ENCODE measurements around the gene PCSK2.
A peak's percentile ranks its signal among the peaks of the same experiment; 100 is the strongest.

Gene PCSK2

GRCh38 chr20:17395729-17396128 lies 168.9 kb downstream of the PCSK2 start:
- no peak for DNase-seq (ENCODE audit: low read depth in 3 of 3)

- DNase-seq (ENCODE audit: low read depth in 3 of 3): no peak
Measured at GRCh38 chr20:17399303-17399985, 172.6 kb downstream of the PCSK2 start.

GRCh38 chr20:17403461-17403860 lies 176.6 kb downstream of the PCSK2 start:
- DNase-seq (ENCODE audit: low read depth in 3 of 3): no peak

- DNase-seq (ENCODE audit: low read depth in 3 of 3): no peak
Measured at GRCh38 chr20:17406051-17406590, 179.3 kb downstream of the PCSK2 start.

- DNase-seq (ENCODE audit: low read depth in 3 of 3): no peak
Measured at GRCh38 chr20:17407550-17407949, 180.7 kb downstream of the PCSK2 start.

- no peak for DNase-seq (ENCODE audit: low read depth in 3 of 3)
Measured at GRCh38 chr20:17417225-17417624, 190.4 kb downstream of the PCSK2 start.

- no peak for DNase-seq (ENCODE audit: low read depth in 3 of 3)
Measured at GRCh38 chr20:17418737-17419136, 191.9 kb downstream of the PCSK2 start.

GRCh38 chr20:17419479-17420041 lies 192.7 kb downstream of the PCSK2 start:
- no peak for DNase-seq (ENCODE audit: low read depth in 3 of 3)

GRCh38 chr20:17421493-17421892 lies 194.7 kb downstream of the PCSK2 start:
- no peak for DNase-seq (ENCODE audit: low read depth in 3 of 3)

GRCh38 chr20:17423782-17424181 lies 196.9 kb downstream of the PCSK2 start:
- DNase-seq (ENCODE audit: low read depth in 3 of 3): no peak

- DNase-seq (ENCODE audit: low read depth in 3 of 3): no peak
Measured at GRCh38 chr20:17427638-17428037, 200.8 kb downstream of the PCSK2 start.

GRCh38 chr20:17430125-17430950 lies 203.5 kb downstream of the PCSK2 start:
- no peak for DNase-seq (ENCODE audit: low read depth in 3 of 3)

- DNase-seq (ENCODE audit: low read depth in 3 of 3): peak; percentile 3 to 32 (median 19)
Measured at GRCh38 chr20:17431621-17432364, 205.0 kb downstream of the PCSK2 start.

GRCh38 chr20:17436664-17437063 lies 209.8 kb downstream of the PCSK2 start:
- DNase-seq (ENCODE audit: low read depth in 3 of 3): no peak

- no peak for DNase-seq (ENCODE audit: low read depth in 3 of 3)
Measured at GRCh38 chr20:17437251-17437650, 210.4 kb downstream of the PCSK2 start.

GRCh38 chr20:17438436-17439039 lies 211.7 kb downstream of the PCSK2 start:
- no peak for DNase-seq (ENCODE audit: low read depth in 3 of 3)

- no peak for DNase-seq (ENCODE audit: low read depth in 3 of 3)
Measured at GRCh38 chr20:17439616-17440296, 212.9 kb downstream of the PCSK2 start.

- DNase-seq (ENCODE audit: low read depth in 3 of 3): no peak
Measured at GRCh38 chr20:17441745-17442144, 214.9 kb downstream of the PCSK2 start.

- DNase-seq (ENCODE audit: low read depth in 3 of 3): no peak
Measured at GRCh38 chr20:17442588-17442987, 215.7 kb downstream of the PCSK2 start.

GRCh38 chr20:17443131-17443858 lies 216.5 kb downstream of the PCSK2 start:
- no peak for DNase-seq (ENCODE audit: low read depth in 3 of 3)
